Measurements from ENCODE around the gene TENT5C. TPM values are rescaled to one million over a fixed set of nuclear protein-coding genes. Genes with fewer than 3 reads are reported as not detected.

TENT5C gene
- total RNA-seq, 3 donors from 2014 or later: 16.5 to 37.4 (median 32.1) TPM

DNA sequence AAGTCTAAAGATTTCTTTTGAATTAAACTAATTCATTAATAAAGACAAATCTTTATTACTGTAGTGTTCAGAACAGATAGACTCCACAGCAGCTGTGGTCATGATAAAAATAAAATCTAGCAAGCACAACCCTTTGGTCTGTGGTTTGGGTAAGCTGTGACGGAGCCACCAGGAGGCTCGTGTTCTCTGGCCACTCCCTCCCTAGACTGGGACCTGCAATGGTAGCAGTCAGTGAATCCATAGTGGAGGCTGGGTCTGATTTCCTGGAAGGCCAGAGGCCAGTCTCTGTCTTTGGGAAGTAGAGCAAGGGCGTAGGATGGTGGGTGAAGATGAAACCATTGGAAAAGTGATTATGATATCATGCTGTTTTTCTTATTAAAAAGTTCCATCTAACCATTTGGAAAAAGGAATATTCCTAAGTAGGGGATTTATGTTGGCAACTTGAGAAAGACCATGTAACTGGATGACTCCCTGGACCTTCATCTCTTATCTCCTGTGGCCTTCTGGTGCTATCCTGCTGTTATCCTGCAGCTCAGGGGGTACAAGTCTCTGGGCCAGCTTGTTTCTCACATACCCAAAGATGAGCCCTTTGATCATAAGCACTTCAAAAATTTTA lies 39.0 kb downstream of the TENT5C start:
- Histone ChIP-seq H3K36me3 (ENCODE audit: low read depth) (no peaks in the 10 kb centered on the region), H3K4me1 (ENCODE audit: low read depth) (no peaks in the 10 kb centered on the region), H3K4me3 (no peak overlapping the region), H3K9me3 (no peaks in the 10 kb centered on the region)
- DNase-seq (no peak), ATAC-seq (peak; percentile 50)
- TF ChIP-seq, protein P1, sequence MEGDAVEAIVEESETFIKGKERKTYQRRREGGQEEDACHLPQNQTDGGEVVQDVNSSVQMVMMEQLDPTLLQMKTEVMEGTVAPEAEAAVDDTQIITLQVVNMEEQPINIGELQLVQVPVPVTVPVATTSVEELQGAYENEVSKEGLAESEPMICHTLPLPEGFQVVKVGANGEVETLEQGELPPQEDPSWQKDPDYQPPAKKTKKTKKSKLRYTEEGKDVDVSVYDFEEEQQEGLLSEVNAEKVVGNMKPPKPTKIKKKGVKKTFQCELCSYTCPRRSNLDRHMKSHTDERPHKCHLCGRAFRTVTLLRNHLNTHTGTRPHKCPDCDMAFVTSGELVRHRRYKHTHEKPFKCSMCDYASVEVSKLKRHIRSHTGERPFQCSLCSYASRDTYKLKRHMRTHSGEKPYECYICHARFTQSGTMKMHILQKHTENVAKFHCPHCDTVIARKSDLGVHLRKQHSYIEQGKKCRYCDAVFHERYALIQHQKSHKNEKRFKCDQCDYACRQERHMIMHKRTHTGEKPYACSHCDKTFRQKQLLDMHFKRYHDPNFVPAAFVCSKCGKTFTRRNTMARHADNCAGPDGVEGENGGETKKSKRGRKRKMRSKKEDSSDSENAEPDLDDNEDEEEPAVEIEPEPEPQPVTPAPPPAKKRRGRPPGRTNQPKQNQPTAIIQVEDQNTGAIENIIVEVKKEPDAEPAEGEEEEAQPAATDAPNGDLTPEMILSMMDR (IDR thresholded peaks at IDR 0.05): no peak
- intact Hi-C loops (cut with DNase I, micrococcal nuclease): no loop called here

DNA sequence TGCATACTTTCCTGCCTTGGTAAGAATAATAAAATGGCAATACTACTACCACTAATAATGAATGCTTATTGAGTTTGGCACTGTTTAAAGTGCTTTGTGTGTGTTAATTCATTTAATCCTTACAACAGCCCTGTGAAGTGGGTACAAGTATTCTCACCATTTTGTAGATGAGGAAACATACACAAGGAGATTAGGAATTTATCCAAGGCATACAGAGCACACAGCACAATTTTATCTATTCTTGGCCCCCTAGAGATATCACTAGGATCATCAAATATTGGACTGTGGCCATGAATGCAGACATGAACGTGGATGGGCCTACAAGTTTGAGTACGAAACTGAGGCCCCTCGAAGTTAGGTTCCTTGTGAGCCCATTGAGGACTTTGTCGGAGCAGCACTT lies 39.5 kb downstream of the TENT5C start:
- H3K36me3 ChIP-seq (ENCODE audit: low read depth): no peaks in the 10 kb centered on the region
- TF ChIP-seq, protein P1 (IDR thresholded peaks at IDR 0.05): no peak
- H3K4me3 ChIP-seq: no peak overlapping the region
- DNase-seq (no peak), ATAC-seq (no peak)
- intact Hi-C loops (cut with DNase I, micrococcal nuclease): no loop called here
- H3K4me1 ChIP-seq (ENCODE audit: low read depth): no peaks in the 10 kb centered on the region
- H3K9me3 ChIP-seq: no peaks in the 10 kb centered on the region

DNA sequence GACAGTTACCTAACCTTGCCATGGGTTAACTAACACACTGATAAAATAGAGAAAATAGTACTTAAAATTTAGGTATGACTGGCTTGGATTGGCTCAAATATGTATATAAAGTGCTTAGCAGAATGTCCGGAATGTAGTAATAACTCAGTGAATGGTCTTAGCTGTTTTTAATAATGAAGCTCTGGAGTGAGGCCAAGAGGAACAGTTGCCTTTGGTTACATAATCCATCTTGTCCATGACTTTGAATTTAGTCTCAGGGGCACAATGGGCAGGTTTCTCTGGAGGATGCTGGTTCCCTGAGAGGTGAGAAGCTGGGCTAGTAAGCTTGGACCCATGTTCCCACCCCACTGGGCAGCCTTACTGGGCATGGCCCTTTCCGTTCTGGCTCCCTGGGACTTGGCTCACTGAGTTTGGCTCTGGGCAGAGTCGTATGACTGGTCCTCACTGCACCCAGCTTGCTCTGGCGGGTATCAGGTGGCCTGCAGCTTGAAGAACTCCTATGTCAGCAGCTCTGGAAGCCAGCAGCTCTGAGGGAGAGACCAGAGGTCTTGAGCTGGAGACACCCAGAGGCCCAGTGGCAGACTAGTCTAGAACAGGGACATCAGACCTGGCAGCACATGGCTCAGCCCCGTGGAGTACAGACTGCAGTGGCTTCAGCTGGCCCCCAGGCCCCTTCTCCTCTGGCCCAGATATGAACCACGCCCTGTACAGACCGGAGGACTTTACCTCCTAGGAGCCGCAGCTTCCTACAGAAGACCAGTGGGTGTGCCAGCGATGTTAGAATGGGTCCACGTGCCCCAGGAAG lies 40.4 kb downstream of the TENT5C start:
- TF ChIP-seq, protein P1 (IDR thresholded peaks at IDR 0.05): no peak
- Histone ChIP-seq H3K4me3 (no peak overlapping the region), H3K9me3 (no peaks in the 10 kb centered on the region), H3K36me3 (ENCODE audit: low read depth) (no peaks in the 10 kb centered on the region), H3K4me1 (ENCODE audit: low read depth) (no peaks in the 10 kb centered on the region)
- DNase-seq: peak in 2 of 3 donors; percentile 53 to 64
- intact Hi-C loops (cut with DNase I, micrococcal nuclease): no loop called here
- ATAC-seq: peak; percentile 88

DNA sequence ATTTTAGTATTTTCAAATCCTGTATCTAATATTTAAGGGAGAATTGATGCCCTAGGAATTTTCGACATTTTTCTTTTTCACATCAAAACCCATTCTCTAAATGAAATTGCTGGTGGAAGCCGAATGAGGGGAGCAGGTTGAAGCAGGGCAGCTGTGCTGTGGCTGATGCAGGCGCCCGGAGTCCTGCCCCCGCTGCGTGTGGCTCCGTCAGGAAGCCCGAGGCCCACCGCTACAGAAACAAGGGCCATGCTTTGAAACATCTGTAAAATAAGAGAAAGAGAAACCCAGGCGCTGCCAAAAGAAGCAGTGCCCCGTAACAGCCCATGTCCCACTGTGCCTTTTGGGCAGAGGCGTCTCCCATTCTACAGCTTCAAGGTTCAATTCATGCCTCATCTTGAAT lies 41.1 kb downstream of the TENT5C start:
- no peak for DNase-seq
- TF ChIP-seq, protein P1 (IDR thresholded peaks at IDR 0.05): no peak
- H3K4me1 ChIP-seq (ENCODE audit: low read depth): no peaks in the 10 kb centered on the region

DNA sequence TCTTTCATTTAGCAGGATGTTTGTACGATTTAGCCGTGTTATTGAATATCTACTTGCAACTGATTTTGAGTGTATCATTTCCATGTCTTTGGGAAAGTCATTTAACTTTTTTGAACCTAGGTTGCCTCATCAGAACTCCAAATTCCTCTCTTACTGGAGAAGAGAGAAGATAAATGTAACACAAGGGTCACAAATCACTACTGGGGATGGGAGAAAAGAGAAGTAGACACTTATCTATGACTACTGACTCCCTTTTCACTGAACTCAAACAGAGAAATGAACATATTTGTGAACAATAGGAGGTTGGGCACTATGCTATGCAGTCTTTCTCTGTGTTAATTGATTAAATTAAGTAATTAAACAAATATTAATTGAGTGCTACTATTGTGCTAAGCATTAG lies 42.2 kb downstream of the TENT5C start:
- intact Hi-C loops (cut with DNase I, micrococcal nuclease): no loop called here

More for the DNA sequence above, 41.1 kb downstream of the TENT5C start:
- intact Hi-C loops (cut with DNase I, micrococcal nuclease): no loop called here
- Histone ChIP-seq H3K4me3 (no peak overlapping the region), H3K36me3 (ENCODE audit: low read depth) (no peaks in the 10 kb centered on the region), H3K9me3 (no peaks in the 10 kb centered on the region)
- ATAC-seq: no peak

More for the DNA sequence above, 42.2 kb downstream of the TENT5C start:
- TF ChIP-seq, protein P1 (IDR thresholded peaks at IDR 0.05): no peak
- Histone ChIP-seq H3K9me3 (no peaks in the 10 kb centered on the region), H3K36me3 (ENCODE audit: low read depth) (no peaks in the 10 kb centered on the region), H3K4me1 (ENCODE audit: low read depth) (no peaks in the 10 kb centered on the region), H3K4me3 (no peak overlapping the region)
- ATAC-seq (no peak), DNase-seq (no peak)

All from mucosa of descending colon (tissue), 3 donors.